Hypothalamus (tissue), 51 donors: ENCODE measurements around the gene GNAO1.

ENCODE experiments used
- DNase-seq, 51 donors: peaks; one replicate each; lab custom pipeline; 2025; lab: John Stamatoyannopoulos, UW

GNAO1 gene

GRCh38 chr16:56262551-56263245 lies 71.4 kb downstream of the GNAO1 start:
- DNase-seq = peak in 1 of 51 donors; percentile 54

GRCh38 chr16:56263711-56264608 lies 72.7 kb downstream of the GNAO1 start:
- DNase-seq = peak in 36 of 51 donors; percentile 35 to 87 (median 60)

GRCh38 chr16:56264609-56264972 lies 73.3 kb downstream of the GNAO1 start:
- no peak for DNase-seq

- DNase-seq = no peak
Observed at GRCh38 chr16:56265184-56265583, 73.9 kb downstream of the GNAO1 start.

GRCh38 chr16:56265746-56266145 lies 74.5 kb downstream of the GNAO1 start:
- DNase-seq = no peak

- no peak for DNase-seq
Observed at GRCh38 chr16:56266641-56267607, 75.6 kb downstream of the GNAO1 start.

GRCh38 chr16:56267888-56268287 lies 76.6 kb downstream of the GNAO1 start:
- no peak for DNase-seq

- DNase-seq = no peak
Observed at GRCh38 chr16:56268799-56269198, 77.5 kb downstream of the GNAO1 start.

GRCh38 chr16:56269281-56269680 lies 78.0 kb downstream of the GNAO1 start:
- DNase-seq = peak in 1 of 51 donors; percentile 84

- peak in 24 of 51 donors; percentile 22 to 84 (median 63) for DNase-seq
Observed at GRCh38 chr16:56269811-56270684, 78.8 kb downstream of the GNAO1 start.

- no peak for DNase-seq
Observed at GRCh38 chr16:56270828-56271227, 79.5 kb downstream of the GNAO1 start.

- DNase-seq = no peak
Observed at GRCh38 chr16:56272583-56272894, 81.2 kb downstream of the GNAO1 start.

- DNase-seq = no peak
Observed at GRCh38 chr16:56273615-56274014, 82.3 kb downstream of the GNAO1 start.

GRCh38 chr16:56274369-56274768 lies 83.1 kb downstream of the GNAO1 start:
- DNase-seq = no peak

GRCh38 chr16:56275076-56275475 lies 83.8 kb downstream of the GNAO1 start:
- DNase-seq = no peak

GRCh38 chr16:56275801-56276200 lies 84.5 kb downstream of the GNAO1 start:
- no peak for DNase-seq

- DNase-seq = no peak
Observed at GRCh38 chr16:56277075-56277474, 85.8 kb downstream of the GNAO1 start.

GRCh38 chr16:56278196-56278855 lies 87.0 kb downstream of the GNAO1 start:
- DNase-seq = no peak

GRCh38 chr16:56279132-56279531 lies 87.8 kb downstream of the GNAO1 start:
- no peak for DNase-seq
